Immature natural killer cell (primary cell): ENCODE results near the gene ITGAL. TPM values are rescaled to one million over a fixed set of nuclear protein-coding genes. Genes with fewer than 3 reads are reported as not detected.
"Not testable (repeated sequence)": the region's sequence is repeated elsewhere in the genome, so short reads cannot be mapped to it uniquely, and the experiment has no call there.

Source experiments
- DNase-seq, 3 donors: peaks; one replicate each; pipeline ENCODE4 v3.0.0; 2022; ENCODE audit warnings: mixed read lengths in 1 of 3
- H3K27ac Mint-ChIP-seq, 6 donors: one replicate each; pipeline ENCODE4 v1.8.0; 2020; ENCODE audit warnings: mixed read lengths in 6 of 6, mild to moderate bottlenecking in 5 of 6, inconsistent platforms in 4 of 6, moderate library complexity in 3 of 6
- H3K27me3 Mint-ChIP-seq, 3 donors: one replicate each; pipeline ENCODE4 v1.8.0; 2020 to 2021; ENCODE audit warnings: low read depth in 3 of 3, mild to moderate bottlenecking in 3 of 3, mixed read lengths in 3 of 3, moderate library complexity in 3 of 3, inconsistent platforms in 1 of 3
- H3K36me3 Mint-ChIP-seq, 3 donors: one replicate each; pipeline ENCODE4 v1.8.0; 2020; ENCODE audit warnings: mixed read lengths in 3 of 3, inconsistent platforms in 2 of 3, mild to moderate bottlenecking in 2 of 3
- H3K4me1 Mint-ChIP-seq, 2 donors: one replicate each; pipeline ENCODE4 v1.8.0; 2020; ENCODE audit warnings: inconsistent platforms in 2 of 2, mild to moderate bottlenecking in 2 of 2, mixed read lengths in 2 of 2, moderate library complexity in 1 of 2
- H3K4me3 Mint-ChIP-seq, 5 donors: one replicate each; pipeline ENCODE4 v1.8.0; 2020; ENCODE audit warnings: mild to moderate bottlenecking in 5 of 5, mixed read lengths in 5 of 5, inconsistent platforms in 3 of 5, moderate library complexity in 3 of 5
- H3K9me3 Mint-ChIP-seq, 6 donors: one replicate each; pipeline ENCODE4 v1.8.0; 2020; ENCODE audit warnings: mild to moderate bottlenecking in 6 of 6, mixed read lengths in 6 of 6, inconsistent platforms in 4 of 6, moderate library complexity in 3 of 6
- polyA plus RNA-seq, 3 donors: library from polyadenylated mRNA; unstranded; fragments of 300-500 nt; fragmentation: Illumina TruSeq; gene quantifications; one replicate each; pipeline ENCODE4 v1.2.3, GENCODE V29; 2021

ITGAL gene
- polyA plus RNA-seq, 3 donors from 2014 or later = 218 to 488 (median 238) TPM

GRCh38 chr16:30445408-30446202, 26.9 kb upstream of the ITGAL start, which contains the start of gene SEPHS2:
Gene SEPHS2 (minus strand): TSS chr16:30445874. CDS start chr16:30445727, 147 bp downstream.
- H3K9me3 Mint-ChIP-seq = no peaks in the 10 kb centered on the region
- peaks cover 6 to 14% (median 12%) of the 10 kb centered on the region in 3 donors for H3K36me3 Mint-ChIP-seq
- peaks cover 6 to 8% (median 7%) of the 10 kb centered on the region in 3 donors for H3K27me3 Mint-ChIP-seq
- H3K4me1 Mint-ChIP-seq = peaks cover 43 to 49% of the 10 kb centered on the region in 2 donors
- peak; percentile 93 to 94 (median 94) for DNase-seq
- peak within 1 kb of the TSS; percentile 86 to 97 (median 96) for H3K27ac Mint-ChIP-seq
- H3K4me3 Mint-ChIP-seq = peak within 1 kb of the TSS; percentile 91 to 96 (median 96)

GRCh38 chr16:30446203-30446595, 26.3 kb upstream of the ITGAL start:
- H3K4me1 Mint-ChIP-seq = peaks cover 48 to 55% of the 10 kb centered on the region in 2 donors

GRCh38 chr16:30447512-30448226, 24.9 kb upstream of the ITGAL start:
- Mint-ChIP-seq H3K9me3 (no peaks in the 10 kb centered on the region), H3K4me1 (peaks cover 55 to 64% of the 10 kb centered on the region in 2 donors), H3K27me3 (peaks cover 6 to 9% (median 7%) of the 10 kb centered on the region in 3 donors), H3K27ac (no peak overlapping the region), H3K4me3 (peak overlapping the region in 3 of 5 donors; percentile 33 to 46 (median 33)), H3K36me3 (peaks cover 6 to 14% (median 12%) of the 10 kb centered on the region in 3 donors)
- DNase-seq = no peak

More at GRCh38 chr16:30446203-30446595, 26.3 kb upstream of the ITGAL start:
- Mint-ChIP-seq H3K4me3 (peak overlapping the region; percentile 91 to 96 (median 96)), H3K27ac (peak overlapping the region; percentile 86 to 97 (median 96)), H3K9me3 (no peaks in the 10 kb centered on the region), H3K27me3 (peaks cover 6 to 9% (median 7%) of the 10 kb centered on the region in 3 donors), H3K36me3 (peaks cover 6 to 14% (median 12%) of the 10 kb centered on the region in 3 donors)
- DNase-seq = no peak

GRCh38 chr16:30449116-30449435, 23.5 kb upstream of the ITGAL start:
- peaks cover 6 to 9% (median 7%) of the 10 kb centered on the region in 3 donors for H3K27me3 Mint-ChIP-seq
- H3K36me3 Mint-ChIP-seq = peaks cover 0 to 4% (median under 1%) of the 10 kb centered on the region in 3 donors
- H3K4me3 Mint-ChIP-seq = no peak overlapping the region
- H3K9me3 Mint-ChIP-seq = no peaks in the 10 kb centered on the region
- H3K27ac Mint-ChIP-seq = no peak overlapping the region
- DNase-seq = no peak
- H3K4me1 Mint-ChIP-seq = peaks cover 51 to 60% of the 10 kb centered on the region in 2 donors

- not testable (repeated sequence) for H3K9me3 Mint-ChIP-seq, H3K27me3 Mint-ChIP-seq, DNase-seq, H3K36me3 Mint-ChIP-seq
- H3K27ac Mint-ChIP-seq = peak overlapping the region in 5 of 6 donors; percentile 61 to 88 (median 71)
- peaks cover 56 to 63% of the 10 kb centered on the region in 2 donors for H3K4me1 Mint-ChIP-seq
- peak overlapping the region in 3 of 5 donors; percentile 2 to 55 (median 38) for H3K4me3 Mint-ChIP-seq
Observed at GRCh38 chr16:30452709-30453580, 19.6 kb upstream of the ITGAL start.

GRCh38 chr16:30456302-30456701, 16.2 kb upstream of the ITGAL start:
- no peak for DNase-seq
- Mint-ChIP-seq H3K4me1 (peaks cover 57 to 69% of the 10 kb centered on the region in 2 donors), H3K9me3 (no peaks in the 10 kb centered on the region), H3K4me3 (peak overlapping the region in 1 of 5 donors; percentile 66), H3K27me3 (peaks cover 10 to 17% (median 10%) of the 10 kb centered on the region in 3 donors), H3K27ac (peak overlapping the region in 3 of 6 donors; percentile 44 to 63 (median 51)), H3K36me3 (no peaks in the 10 kb centered on the region)

- peaks cover 10 to 17% (median 10%) of the 10 kb centered on the region in 3 donors for H3K27me3 Mint-ChIP-seq
- no peaks in the 10 kb centered on the region for H3K9me3 Mint-ChIP-seq
- H3K27ac Mint-ChIP-seq = peak overlapping the region in 5 of 6 donors; percentile 14 to 74 (median 73)
- H3K36me3 Mint-ChIP-seq = no peaks in the 10 kb centered on the region
- DNase-seq = no peak
- peaks cover 54 to 65% of the 10 kb centered on the region in 2 donors for H3K4me1 Mint-ChIP-seq
- H3K4me3 Mint-ChIP-seq = peak overlapping the region in 3 of 5 donors; percentile 30 to 40 (median 36)
Observed at GRCh38 chr16:30457256-30457655, 15.3 kb upstream of the ITGAL start.

- Mint-ChIP-seq H3K27ac (peak overlapping the region; percentile 92 to 97 (median 94)), H3K4me1 (peaks cover 47 to 58% of the 10 kb centered on the region in 2 donors), H3K36me3 (no peaks in the 10 kb centered on the region), H3K27me3 (peaks cover 10 to 17% (median 10%) of the 10 kb centered on the region in 3 donors), H3K4me3 (peak overlapping the region; percentile 75 to 81 (median 78)), H3K9me3 (no peaks in the 10 kb centered on the region)
- no peak for DNase-seq
Observed at GRCh38 chr16:30457743-30458560, 14.6 kb upstream of the ITGAL start.

- Mint-ChIP-seq H3K27me3 (peaks cover 10 to 17% (median 10%) of the 10 kb centered on the region in 3 donors), H3K9me3 (no peaks in the 10 kb centered on the region), H3K4me1 (peaks cover 45 to 55% of the 10 kb centered on the region in 2 donors), H3K36me3 (no peaks in the 10 kb centered on the region), H3K27ac (peak overlapping the region; percentile 92 to 97 (median 94)), H3K4me3 (peak overlapping the region; percentile 75 to 81 (median 78))
- peak; percentile 87 to 88 (median 87) for DNase-seq
Observed at GRCh38 chr16:30458561-30459394, 13.8 kb upstream of the ITGAL start.

- Mint-ChIP-seq H3K36me3 (no peaks in the 10 kb centered on the region), H3K4me1 (peaks cover 38 to 49% of the 10 kb centered on the region in 2 donors), H3K27ac (peak overlapping the region; percentile 92 to 97 (median 94)), H3K4me3 (peak overlapping the region; percentile 75 to 81 (median 78)), H3K9me3 (no peaks in the 10 kb centered on the region), H3K27me3 (peaks cover 10 to 17% (median 10%) of the 10 kb centered on the region in 3 donors)
- DNase-seq = no peak
Observed at GRCh38 chr16:30459456-30459855, 13.1 kb upstream of the ITGAL start.

- H3K9me3 Mint-ChIP-seq, H3K36me3 Mint-ChIP-seq, H3K4me3 Mint-ChIP-seq, DNase-seq: not testable (repeated sequence)
- Mint-ChIP-seq H3K27me3 (peaks cover 7 to 17% (median 10%) of the 10 kb centered on the region in 3 donors), H3K4me1 (peaks cover 31 to 41% of the 10 kb centered on the region in 2 donors), H3K27ac (peak overlapping the region in 1 of 6 donors; percentile 22)
Observed at GRCh38 chr16:30461426-30461825, 11.1 kb upstream of the ITGAL start.
